Mammary epithelial cell (primary cell): ENCODE data around the gene OR5AL1.

Experiments
- CTCF ChIP-seq, 2 donors: IDR thresholded peaks in 1 of 2; conservative IDR thresholded peaks in 1 of 2; 2 replicates each; pipeline ENCODE4 v1.5.1; 2011 to 2012; ENCODE audit warnings: inconsistent platforms in 2 of 2, low read length in 2 of 2, mild to moderate bottlenecking in 2 of 2, control low read depth in 1 of 2, low read depth in 1 of 2; ENCODE audit not compliant: insufficient read depth in 1 of 2; ENCODE audit errors: extremely low read depth in 1 of 2
- EZH2 ChIP-seq: IDR thresholded peaks from 2 replicates; pipeline ENCODE4 v1.6.1; 2012; ENCODE audit warnings: low read length, inconsistent platforms, borderline replicate concordance

DNA sequence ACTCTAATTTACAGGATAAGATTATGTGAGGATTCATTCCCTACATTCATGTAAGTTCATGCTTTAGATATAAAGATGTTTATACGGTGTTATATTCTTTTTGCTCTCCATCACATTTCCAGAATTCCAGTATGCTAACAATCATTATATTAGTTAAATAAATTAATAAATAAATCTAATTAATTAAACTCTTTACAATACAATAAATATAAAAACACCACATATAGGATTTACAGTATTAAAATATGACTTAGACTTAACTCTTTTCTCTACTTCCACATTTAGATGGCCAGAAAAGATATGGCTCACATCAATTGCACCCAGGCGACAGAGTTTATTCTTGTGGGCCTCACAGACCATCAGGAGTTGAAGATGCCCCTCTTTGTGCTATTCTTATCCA is 37.2 kb upstream of the OR5AL1 start, which contains the start of gene OR8U1:
- no peak for TF ChIP-seq CTCF (conservative IDR thresholded peaks at IDR 0.05 in 1 of 2, IDR thresholded peaks at IDR 0.05 in 1 of 2; ENCODE audit: extremely low read depth in 1 of 2, insufficient read depth in 1 of 2, low read depth in 1 of 2, low read length in 2 of 2)
- no peak for TF ChIP-seq EZH2
